ENCODE measurements around the gene TMEM147.
"Not testable (repeated sequence)": the region's sequence is repeated elsewhere in the genome, so short reads cannot be mapped to it uniquely, and the experiment has no call there.

TMEM147 gene

DNA sequence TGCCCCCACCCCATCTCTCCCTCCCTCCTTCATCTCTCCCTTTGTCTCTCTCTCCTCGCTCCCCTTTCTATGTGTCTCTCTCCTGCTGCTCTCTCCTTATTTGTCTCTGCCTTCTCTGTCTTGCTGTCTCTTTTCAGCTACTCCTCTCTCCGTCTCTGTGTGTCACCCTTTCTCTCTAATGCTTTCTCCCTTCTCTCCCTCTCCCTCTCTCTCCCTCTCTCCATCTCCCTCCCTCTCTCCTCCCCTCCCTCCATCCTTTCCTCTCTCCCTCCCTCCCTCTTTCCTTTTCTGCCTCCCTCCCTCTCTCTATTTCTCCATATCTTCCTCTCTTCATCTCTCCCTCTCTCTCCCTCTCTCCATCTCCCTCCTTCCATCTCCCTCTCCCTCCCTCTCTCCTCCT lies 17.4 kb downstream of the TMEM147 start:
- no peak for DNase-seq (ENCODE audit: low read depth, low spot score)

- DNase-seq (ENCODE audit: low read depth, low spot score): no peak
Measured at GRCh38 chr19:35563207-35563829, 17.9 kb downstream of the TMEM147 start, which contains the start of gene ATP4A. Gene ATP4A (minus strand): TSS chr19:35563658. CDS start chr19:35563629, 29 bp downstream.

- no peak for DNase-seq (ENCODE audit: low read depth, low spot score)
Measured at GRCh38 chr19:35565016-35565856, 19.8 kb downstream of the TMEM147 start.

- DNase-seq (ENCODE audit: low read depth, low spot score): no peak
Measured at GRCh38 chr19:35566738-35567137, 21.3 kb downstream of the TMEM147 start.

DNA sequence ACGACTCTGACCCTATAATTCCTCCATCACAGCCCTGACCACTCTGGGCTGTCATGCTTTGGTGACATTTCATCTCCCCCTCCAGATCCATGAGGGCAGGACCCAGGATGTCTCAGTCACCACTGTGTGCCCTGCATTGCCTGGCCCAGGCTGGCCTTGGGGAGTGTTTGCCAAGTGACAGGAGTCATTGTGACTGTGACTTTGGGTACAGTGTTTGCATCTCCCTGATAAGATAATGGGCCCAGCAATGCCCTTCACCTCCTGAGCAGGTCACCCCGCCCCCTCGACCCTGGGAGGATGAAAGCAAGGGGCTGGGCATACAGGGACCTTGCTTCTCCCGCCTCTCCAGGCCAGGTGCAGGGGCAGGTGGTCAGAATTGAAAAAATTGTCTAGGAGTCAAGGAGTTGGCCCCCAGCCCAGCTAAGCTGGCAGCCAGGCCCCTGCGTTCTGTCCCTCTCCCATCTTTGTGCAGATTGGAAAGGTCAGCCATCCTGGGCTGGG lies 23.9 kb downstream of the TMEM147 start:
- no peak for DNase-seq (ENCODE audit: low read depth, low spot score)

GRCh38 chr19:35571406-35571965 lies 26.1 kb downstream of the TMEM147 start:
- no peak for DNase-seq (ENCODE audit: low read depth, low spot score)

DNA sequence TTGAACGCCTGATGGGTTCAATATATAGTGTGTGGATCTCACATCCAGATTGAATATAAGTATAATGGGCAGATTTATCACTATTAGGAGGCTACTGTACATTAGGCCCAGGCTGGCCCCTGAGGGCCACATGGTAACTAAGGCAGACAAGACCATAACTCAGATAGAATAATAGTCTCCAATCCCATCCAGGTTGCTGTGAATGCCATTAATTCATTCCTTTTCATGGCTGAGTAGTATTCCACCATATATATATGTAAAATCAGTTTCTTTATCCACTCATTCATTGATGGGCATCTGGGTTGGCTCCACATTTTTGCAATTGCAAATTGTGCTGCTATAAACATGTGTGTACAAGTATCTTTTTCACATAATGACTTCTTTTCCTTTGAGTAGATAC lies 32.5 kb downstream of the TMEM147 start:
- no peak for DNase-seq (ENCODE audit: low read depth, low spot score)

DNA sequence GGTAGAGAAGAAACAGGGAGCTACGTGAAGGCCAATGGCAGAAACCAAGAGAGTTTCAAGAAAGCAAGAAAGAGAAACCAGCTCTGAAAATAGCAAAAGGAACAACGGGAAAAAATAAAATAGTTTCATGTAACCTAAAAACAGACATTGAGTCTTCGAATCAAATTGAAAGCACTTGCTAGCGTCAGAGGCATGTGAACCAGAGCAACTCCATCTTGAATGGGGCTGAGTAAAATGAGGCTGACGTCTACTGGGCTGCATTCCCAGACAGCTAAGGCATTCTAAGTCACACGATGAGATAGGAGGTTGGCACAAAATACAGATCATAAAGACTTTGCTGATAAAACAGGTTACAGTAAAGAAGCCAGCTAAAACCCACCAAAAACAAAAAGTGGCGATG lies 33.3 kb downstream of the TMEM147 start:
- DNase-seq (ENCODE audit: low read depth, low spot score): no peak

DNA sequence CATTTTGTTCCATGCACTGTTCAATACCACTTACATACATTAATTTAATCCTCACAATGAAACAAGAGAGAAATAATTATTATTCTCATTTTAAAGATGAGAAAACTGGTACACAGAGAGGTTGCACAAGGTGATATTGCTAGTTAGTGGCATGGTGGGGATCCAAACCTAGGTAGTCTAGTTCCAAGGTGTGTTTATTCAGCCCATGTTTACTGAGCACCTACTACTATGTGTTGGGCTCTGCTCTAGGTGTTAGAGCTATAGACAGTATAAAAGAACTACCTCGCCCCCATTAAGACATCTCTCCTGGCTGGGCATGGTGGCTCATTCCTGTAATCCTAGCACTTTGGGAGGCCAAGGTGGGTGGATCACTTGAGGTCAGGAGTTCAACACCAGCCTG lies 37.3 kb downstream of the TMEM147 start:
- DNase-seq (ENCODE audit: low read depth, low spot score): no peak

DNA sequence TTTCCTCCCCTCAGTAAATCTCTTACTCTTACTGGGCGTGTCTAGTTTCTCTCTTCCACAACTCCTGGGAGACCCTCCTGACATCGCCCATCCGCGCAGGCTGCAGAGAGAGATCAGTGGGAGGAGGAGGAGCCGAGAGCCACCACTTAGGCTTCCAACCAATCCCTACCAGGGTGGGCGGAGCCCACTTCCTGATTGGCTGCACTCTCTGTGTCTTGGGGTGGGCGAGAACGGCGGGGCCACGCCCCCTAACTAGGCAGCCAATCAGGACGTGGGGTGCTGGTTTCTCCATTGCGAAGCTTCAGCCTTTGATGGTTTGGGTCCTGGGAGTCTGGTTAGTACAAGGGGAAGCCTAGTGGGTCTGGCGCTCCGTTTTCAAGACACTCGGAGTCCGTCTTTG lies 40.4 kb downstream of the TMEM147 start, which contains the start of gene PMIS2:
Gene PMIS2 (plus strand): TSS at position 326 of the 400 bp plus-strand sequence. CDS start 87 bp downstream, outside the sequence.
- peak; percentile 38 for DNase-seq (ENCODE audit: low read depth, low spot score)

- DNase-seq (ENCODE audit: low read depth, low spot score): no peak
Measured at GRCh38 chr19:35587321-35587720, 41.9 kb downstream of the TMEM147 start.

- no peak for DNase-seq (ENCODE audit: low read depth, low spot score)
Measured at GRCh38 chr19:35590875-35591274, 45.4 kb downstream of the TMEM147 start.

- DNase-seq (ENCODE audit: low read depth, low spot score): peak; percentile 60
Measured at GRCh38 chr19:35592226-35592625, 46.8 kb downstream of the TMEM147 start.

GRCh38 chr19:35595026-35595425 lies 49.6 kb downstream of the TMEM147 start:
- DNase-seq (ENCODE audit: low read depth, low spot score): not testable (repeated sequence)

GRCh38 chr19:35595928-35596327 lies 50.5 kb downstream of the TMEM147 start:
- no peak for DNase-seq (ENCODE audit: low read depth, low spot score)

- peak; percentile 15 for DNase-seq (ENCODE audit: low read depth, low spot score)
Measured at GRCh38 chr19:35596366-35596999, 51.1 kb downstream of the TMEM147 start.
